Keratinocyte (primary cell): ENCODE data around the gene UGT1A4.

Experiments used
- CTCF ChIP-seq, 3 experiments: IDR thresholded peaks in 1 of 3; conservative IDR thresholded peaks in 1 of 3; optimal IDR thresholded peaks in 1 of 3; 2 replicates in 2 of 3; 3 replicates in 1 of 3; pipeline versions ENCODE3 to v1.5.1; 2011; ENCODE audit warnings: low read length in 3 of 3, mild to moderate bottlenecking in 3 of 3, moderate library complexity in 2 of 3, control low read depth in 1 of 3, inconsistent platforms in 1 of 3; ENCODE audit not compliant: insufficient read depth in 2 of 3; ENCODE audit errors: extremely low read depth in 1 of 3
- EZH2 ChIP-seq: IDR thresholded peaks from one replicate; pipeline ENCODE4 v1.6.1; 2012; ENCODE audit warnings: inconsistent platforms, mild to moderate bottlenecking, low read length, moderate library complexity

- TF ChIP-seq CTCF (optimal IDR thresholded peaks at IDR 0.05 in 1 of 3, IDR thresholded peaks at IDR 0.05 in 1 of 3, conservative IDR thresholded peaks at IDR 0.05 in 1 of 3; ENCODE audit: extremely low read depth in 1 of 3, insufficient read depth in 2 of 3, low read length in 3 of 3) (no peak), EZH2 (no peak)
Observed at GRCh38 chr2:233768076-233768475, 49.5 kb downstream of the UGT1A4 start.
